CD4-positive, alpha-beta T cell treated with Interleukin-10 for 1 hour (primary cell): ENCODE measurements around the gene GTSE1.

Source experiments
- DNase-seq: peaks from one replicate; pipeline ENCODE4 v3.0.0-alpha.2; 2020

The GTSE1 gene

DNA sequence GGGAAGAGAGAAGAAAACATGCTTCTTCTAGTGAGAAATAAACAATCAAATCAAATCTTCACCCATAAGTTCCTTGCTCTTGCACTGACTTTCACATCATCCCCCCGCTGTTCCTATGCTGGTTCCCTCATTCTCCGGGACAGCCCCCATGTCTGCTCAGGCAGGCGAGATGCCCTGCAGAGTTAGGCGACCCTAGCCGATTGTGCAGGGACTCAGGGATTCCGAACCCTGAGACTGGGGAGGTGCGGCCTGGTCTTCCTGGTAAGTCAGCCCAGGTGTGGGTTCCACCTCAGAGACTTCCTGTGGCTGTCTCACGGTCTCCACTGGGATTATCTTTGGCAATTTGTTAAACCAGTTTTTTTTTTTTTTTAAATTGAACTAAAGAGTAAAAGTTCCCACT is 22.3 kb upstream of the GTSE1 start:
- no peak for DNase-seq

GRCh38 chr22:46275455-46276122 is 21.1 kb upstream of the GTSE1 start:
- no peak for DNase-seq

DNA sequence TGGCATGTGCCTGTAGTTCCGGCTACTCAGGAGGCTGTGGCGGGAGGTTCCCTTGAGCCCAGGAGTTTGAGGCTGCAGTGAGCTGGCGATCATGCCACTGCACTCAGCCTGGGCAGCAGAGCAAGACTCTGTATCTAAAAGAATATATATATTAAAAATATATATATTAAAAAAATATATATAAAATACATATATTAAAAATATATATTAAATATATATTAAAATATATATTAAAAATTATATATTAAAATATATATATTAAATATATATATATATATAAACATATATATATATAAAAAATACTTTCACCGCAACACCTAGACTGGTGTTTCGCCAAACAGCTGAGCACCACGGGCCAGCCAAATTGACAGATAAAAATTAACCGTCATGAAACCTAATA is 20.1 kb upstream of the GTSE1 start:
- no peak for DNase-seq

DNA sequence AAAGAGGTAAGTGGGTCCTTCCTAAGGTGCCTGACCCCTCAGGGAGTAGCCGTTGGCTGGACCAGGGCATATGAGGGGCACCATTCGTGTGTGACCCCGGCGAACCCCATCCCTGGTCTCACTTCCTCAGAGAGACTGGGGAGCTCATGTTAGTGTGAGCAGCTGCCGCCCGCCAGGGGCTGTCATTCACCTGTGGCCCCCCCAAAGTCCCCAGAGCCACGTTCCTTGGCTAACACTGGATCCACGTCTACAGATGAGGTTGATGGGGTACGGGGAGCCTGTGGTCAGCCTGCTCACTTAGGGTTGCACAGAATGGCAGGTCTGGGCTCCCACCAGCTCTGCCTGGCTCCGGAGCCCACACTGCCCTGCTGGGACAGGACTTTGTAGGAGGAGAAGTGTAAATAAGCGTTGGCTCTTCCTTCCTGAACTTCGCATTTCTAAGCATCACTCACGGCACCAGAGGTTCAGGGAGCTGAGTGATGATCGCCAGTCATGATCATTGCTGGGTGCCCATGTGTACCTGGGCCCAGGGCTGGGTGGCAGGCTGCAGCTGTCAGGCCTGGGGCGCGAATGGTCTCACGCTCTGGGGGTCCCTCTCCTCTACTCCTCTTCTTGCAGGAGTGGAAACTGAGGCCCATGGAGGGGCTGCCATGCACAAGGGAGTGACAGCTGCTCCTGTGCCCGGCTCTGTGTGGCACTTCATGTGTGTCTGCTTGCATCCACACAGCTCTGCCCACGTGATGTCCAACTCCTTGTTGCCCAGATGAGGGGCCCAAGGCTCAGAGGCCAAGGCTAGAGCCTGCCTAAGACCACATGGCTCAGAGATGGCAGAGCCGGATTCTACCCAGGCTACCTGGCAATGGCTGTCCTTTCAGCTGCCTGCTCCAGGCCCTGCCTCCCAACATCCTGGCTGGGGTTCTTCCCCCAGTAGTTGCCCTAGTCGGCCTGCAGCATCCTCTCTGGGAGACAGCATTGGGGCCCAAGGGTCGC is 17.7 kb upstream of the GTSE1 start:
- no peak for DNase-seq

DNA sequence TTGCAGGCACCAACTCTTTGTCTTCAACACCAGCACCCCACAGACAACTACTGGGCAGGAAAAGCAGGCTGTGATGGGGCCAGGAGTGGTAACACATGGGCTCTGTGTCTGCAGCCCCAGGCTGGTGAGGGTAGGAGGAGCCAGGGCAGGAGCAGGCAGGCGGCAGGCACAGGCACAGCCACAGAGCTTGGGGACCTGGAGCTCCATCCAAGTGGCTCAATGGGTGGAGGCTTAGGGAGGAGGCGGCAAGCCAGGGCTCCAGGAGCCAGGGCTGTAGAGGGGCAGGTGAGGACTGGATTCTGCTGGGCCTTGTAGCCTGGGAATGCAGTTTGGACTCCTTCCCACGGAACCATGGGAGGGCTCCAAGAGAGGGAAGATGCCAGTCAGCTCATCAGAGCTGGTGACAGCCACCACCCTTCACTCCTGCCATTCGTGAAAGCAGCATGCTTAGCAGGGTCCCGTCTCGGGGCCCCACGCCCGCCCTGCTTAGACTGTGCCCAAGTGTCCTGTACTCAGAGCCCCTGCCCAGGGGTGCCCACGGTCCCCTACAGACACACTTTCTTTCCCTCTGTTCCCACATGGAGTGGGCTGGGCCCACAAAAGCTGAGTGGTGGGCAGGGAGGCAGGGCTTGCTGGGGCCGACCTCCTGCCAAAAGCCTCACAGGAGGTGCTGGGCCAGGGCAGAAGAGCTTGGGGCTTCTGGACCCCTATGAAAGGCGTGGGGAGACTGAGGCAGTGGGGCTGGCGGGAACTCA is 16.4 kb upstream of the GTSE1 start:
- DNase-seq: no peak

- DNase-seq: peak; percentile 67
Measured at GRCh38 chr22:46280999-46281623, 15.6 kb upstream of the GTSE1 start.

GRCh38 chr22:46281866-46282678 is 14.6 kb upstream of the GTSE1 start:
- DNase-seq: no peak

- DNase-seq: no peak
Measured at GRCh38 chr22:46286006-46286405, 10.7 kb upstream of the GTSE1 start.

- no peak for DNase-seq
Measured at GRCh38 chr22:46286941-46287872, 9.5 kb upstream of the GTSE1 start.

DNA sequence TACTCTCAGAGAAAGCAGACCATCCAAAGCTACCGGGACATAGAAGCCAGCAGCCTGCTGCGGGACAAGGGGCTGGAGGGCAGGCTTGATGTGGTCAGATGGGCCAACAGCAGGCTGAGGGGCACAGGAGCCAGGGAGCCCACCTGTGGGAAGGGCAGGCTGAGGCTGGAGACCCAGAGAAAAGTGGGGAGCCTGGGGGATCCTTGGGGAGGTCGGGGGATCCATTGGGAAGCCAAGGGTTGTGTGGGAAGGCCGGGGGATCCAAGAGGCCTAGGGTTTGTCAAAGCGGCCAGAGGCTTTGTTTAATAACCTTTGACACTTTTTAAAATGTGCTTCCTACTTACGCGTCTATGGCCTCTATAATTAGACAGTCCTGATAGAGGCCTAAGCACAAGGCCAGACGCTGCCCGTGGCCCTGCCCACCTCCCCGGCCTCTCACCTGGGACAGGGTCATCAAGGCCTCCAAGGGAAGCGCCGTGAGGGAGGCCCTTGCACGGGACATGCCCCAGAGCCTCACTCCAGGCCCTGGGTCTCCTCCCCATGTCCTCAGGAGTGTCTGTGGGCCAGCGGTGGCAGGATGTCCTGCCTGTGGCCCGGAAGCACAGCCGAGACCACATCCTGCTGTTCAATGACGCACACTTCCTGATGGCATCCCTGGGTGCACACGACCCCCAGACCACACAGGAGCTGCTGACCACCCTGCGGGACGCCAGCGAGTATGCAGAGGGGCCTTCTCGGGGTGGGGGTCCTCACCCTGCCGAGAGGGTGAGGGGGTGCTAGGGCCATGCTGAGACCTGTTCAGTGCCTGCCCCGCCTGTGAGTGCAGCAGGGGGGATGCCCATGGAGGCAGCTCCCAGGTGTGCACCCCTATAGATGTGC is 8.6 kb upstream of the GTSE1 start:
- peak; percentile 53 for DNase-seq

DNA sequence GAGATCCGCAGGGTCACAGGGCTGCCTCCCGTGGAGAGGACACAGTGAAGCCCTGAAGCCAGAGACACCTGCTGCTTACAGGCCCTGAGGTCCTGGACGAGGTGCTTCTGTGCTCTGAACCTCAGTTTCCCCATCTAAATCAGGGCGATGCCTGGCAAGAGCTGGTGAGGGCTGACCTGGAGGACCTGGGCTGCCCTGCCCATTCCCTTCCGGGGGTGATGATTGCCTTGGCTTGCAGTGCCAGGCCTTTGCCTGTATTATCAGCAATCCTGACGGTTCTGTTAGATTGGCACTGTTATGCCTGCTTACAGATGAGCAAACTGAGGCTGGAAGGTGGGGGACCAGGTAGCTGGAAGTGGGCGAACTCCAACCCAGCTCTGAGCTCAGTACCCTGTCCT is 7.8 kb upstream of the GTSE1 start:
- DNase-seq: no peak

- DNase-seq: peak; percentile 63
Measured at GRCh38 chr22:46289244-46289891, 7.3 kb upstream of the GTSE1 start.

DNA sequence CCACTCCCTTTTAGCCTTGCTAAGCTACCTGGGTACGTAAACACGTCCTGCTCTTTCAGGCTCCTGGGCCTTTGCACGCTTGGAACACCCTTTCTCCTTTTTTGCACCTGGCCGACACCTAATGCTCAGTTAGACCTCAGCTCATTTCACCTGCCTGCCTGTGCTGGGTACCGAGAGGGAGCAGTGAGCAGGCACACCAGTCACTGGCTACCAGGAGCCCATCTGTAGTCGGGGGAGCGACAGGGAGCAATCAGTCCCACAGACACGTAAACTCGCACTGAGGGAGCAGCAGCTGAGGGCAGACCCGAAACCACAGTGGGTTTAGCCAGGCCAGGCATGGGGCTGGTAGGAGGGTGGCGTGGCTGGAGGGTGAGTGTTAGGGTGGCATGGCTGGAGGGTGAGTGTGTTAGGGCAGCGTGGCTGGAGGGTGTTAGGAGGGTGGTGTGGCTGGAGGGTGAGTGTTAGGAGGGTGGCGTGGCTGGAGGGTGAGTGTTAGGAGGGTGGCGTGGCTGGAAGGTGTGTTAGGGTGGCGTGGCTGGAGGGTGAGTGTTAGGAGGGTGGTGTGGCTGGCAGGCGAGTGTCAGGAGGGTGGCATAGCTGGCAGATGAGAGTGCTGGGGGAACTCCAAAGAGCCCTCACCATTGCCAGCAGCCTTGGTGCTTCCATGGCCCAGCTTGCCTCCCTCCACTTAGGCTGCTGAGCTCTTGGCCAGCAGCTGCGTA is 6.4 kb upstream of the GTSE1 start:
- no peak for DNase-seq

DNA sequence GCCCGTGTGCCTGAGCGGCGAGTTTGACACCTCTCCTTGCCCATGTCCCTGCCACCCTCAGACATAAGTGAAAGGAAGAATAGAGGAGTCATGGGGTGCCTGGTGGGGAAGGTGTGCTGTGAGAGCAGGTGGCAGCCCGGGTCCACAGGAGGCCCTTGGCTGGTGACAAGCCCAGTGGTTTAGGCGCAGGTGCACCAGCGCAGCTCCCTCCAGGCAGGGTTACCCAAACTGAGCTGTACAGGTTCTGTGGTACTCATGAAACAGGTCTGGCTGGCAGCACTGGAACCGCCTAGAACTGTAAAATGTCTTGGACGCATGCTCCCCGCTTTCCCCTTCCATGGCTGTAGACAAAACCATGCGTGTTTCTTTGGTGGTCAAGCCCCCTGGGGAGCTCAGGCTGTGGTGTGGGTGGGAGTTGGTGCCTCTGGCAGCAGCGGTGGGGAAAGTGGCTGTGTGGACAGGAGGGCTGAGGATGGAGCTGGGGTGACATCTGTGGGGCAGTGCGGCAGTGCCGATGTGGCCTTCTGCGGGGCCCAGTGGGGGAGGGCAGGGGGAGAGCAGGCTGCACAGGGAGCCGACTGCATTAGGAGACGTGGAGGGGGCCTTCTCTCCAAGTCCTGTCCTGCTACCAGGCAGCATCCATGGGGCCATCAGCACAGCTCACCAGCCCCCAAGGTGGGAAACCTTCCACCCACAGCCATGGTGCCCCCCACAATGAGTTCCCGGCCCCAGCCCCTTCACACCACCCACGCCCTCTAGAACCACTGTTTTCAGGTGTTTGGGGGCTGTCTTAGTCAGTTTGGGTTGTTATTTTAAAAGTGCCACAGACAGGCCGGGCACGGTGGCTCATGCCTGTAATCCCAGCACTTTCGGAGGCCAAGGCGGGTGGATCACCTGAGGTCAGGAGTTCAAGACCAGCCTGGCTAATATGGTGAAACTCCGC is 5.6 kb upstream of the GTSE1 start:
- no peak for DNase-seq

- no peak for DNase-seq
Measured at GRCh38 chr22:46292173-46292572, 4.5 kb upstream of the GTSE1 start.

- no peak for DNase-seq
Measured at GRCh38 chr22:46292732-46293131, 3.9 kb upstream of the GTSE1 start.

- DNase-seq: no peak
Measured at GRCh38 chr22:46293577-46294260, 3.0 kb upstream of the GTSE1 start.
